K562 (cell line): ENCODE data around the gene PDLIM5. TPM values are rescaled to one million over a fixed set of nuclear protein-coding genes. Genes with fewer than 3 reads are reported as not detected.
A peak's percentile ranks its signal among the peaks of the same experiment; 100 is the strongest.

Experiments
- ATAC-seq: fragments of 200-7000 bp; cut with Tn5 transposase; 3 replicates; pipeline ENCODE4 v1.9.1; 2020; ENCODE audit warnings: moderate library complexity
- BruUV-seq: library from RNA; stranded (reverse); fragments of 400-500 nt; replicated peaks from 2 replicates; lab custom pipeline; 2021; lab: Mats Ljungman, UMichigan
- CTCF ChIA-PET: fragments of 300-600 bp; formaldehyde crosslinking; extraction: SDS; loops from one replicate; lab custom pipeline; 2021; ENCODE audit warnings: low intra/inter-chr PET ratio; lab: Yijun Ruan, JAX
- POLR2A ChIA-PET: fragments of 300-600, 350-650 bp; sonication (Branson Sonifier 250); formaldehyde crosslinking; extraction: SDS; loops from one replicate; lab custom pipeline; 2021; ENCODE audit warnings: antibody characterized with exemption, inconsistent platforms; lab: Yijun Ruan, JAX
- DNase-seq, 4 experiments: peaks; one replicate each; pipeline versions ENCODE4 v3.0.0 to v3.0.0-alpha.2; 2011 to 2018; ENCODE audit warnings: low spot score in 3 of 4, mixed read lengths in 3 of 4; ENCODE audit errors: extremely low read depth in 1 of 4
- FAIRE-seq: peaks from 2 replicates; lab custom pipeline; 2011; peaks lifted over from hg19 to GRCh38; lab: Jason Lieb, UNC
- H2AFZ ChIP-seq: 2 replicates; pipeline ENCODE4 v1.6.0; 2011; ENCODE audit warnings: low read depth, low read length, control low read depth, inconsistent platforms
- H3K27ac ChIP-seq: fragments of 200-600 bp; 3 replicates; pipeline ENCODE4 v1.8.0; 2011; ENCODE audit warnings: low read depth, mild to moderate bottlenecking, control low read depth, inconsistent platforms, low read length, moderate library complexity, mixed read lengths; ENCODE audit errors: extremely low read depth
- H3K27me3 ChIP-seq, 2 experiments: fragments of 300-600 bp in 1 of 2; 2 replicates in 1 of 2; 3 replicates in 1 of 2; pipeline versions ENCODE4 v1.6.0 to v1.8.0; 2011; ENCODE audit warnings: inconsistent platforms in 2 of 2, low read length in 2 of 2, mild to moderate bottlenecking in 1 of 2, mixed read lengths in 1 of 2, moderate library complexity in 1 of 2; ENCODE audit not compliant: control insufficient read depth in 2 of 2, insufficient read depth in 2 of 2
- H3K36me3 ChIP-seq: fragments of 300-600 bp; 3 replicates; pipeline ENCODE4 v1.8.0; 2011; ENCODE audit warnings: mild to moderate bottlenecking, low read length, inconsistent platforms; ENCODE audit not compliant: control insufficient read depth, insufficient read depth
- H3K4me1 ChIP-seq, 2 experiments: fragments of 200-600 bp in 1 of 2; replicated peaks in 1 of 2; 2 replicates in 1 of 2; 3 replicates in 1 of 2; pipeline versions ENCODE4 v1.5.1 to v1.8.0; 2011; ENCODE audit warnings: inconsistent platforms in 2 of 2, low read length in 2 of 2, mild to moderate bottlenecking in 1 of 2, mixed read lengths in 1 of 2, moderate library complexity in 1 of 2; ENCODE audit not compliant: control insufficient read depth in 2 of 2, insufficient read depth in 2 of 2
- H3K4me2 ChIP-seq: 2 replicates; pipeline ENCODE4 v1.6.1; 2011; ENCODE audit warnings: low read length, control low read depth, inconsistent platforms, mixed read lengths; ENCODE audit not compliant: insufficient read depth
- H3K4me3 ChIP-seq: fragments of 200-600 bp; sonication (generic), shearing (Covaris generic); 2 replicates; pipeline ENCODE4 v1.5.1; 2016; ENCODE audit warnings: control low read depth, inconsistent platforms
- H3K79me2 ChIP-seq: fragments of 200-600 bp; 3 replicates; pipeline ENCODE4 v1.8.0; 2011; ENCODE audit warnings: low read length, inconsistent platforms; ENCODE audit not compliant: control insufficient read depth, insufficient read depth
- H3K9ac ChIP-seq, 2 experiments: 2 replicates each; pipeline versions ENCODE4 v1.6.0 to v1.6.1; 2011; ENCODE audit warnings: low read depth in 2 of 2, low read length in 2 of 2, control low read depth in 1 of 2, inconsistent platforms in 1 of 2, mild to moderate bottlenecking in 1 of 2, mixed read lengths in 1 of 2; ENCODE audit not compliant: insufficient read depth in 1 of 2
- H3K9me1 ChIP-seq: one replicate; pipeline ENCODE4 v1.6.0; 2011; ENCODE audit warnings: inconsistent platforms, mild to moderate bottlenecking, low read length, moderate library complexity; ENCODE audit not compliant: control insufficient read depth, insufficient read depth
- H3K9me3 ChIP-seq: replicated peaks from 2 replicates; pipeline ENCODE4 v1.5.1; 2011; ENCODE audit warnings: low read depth, low read length, inconsistent platforms; ENCODE audit not compliant: control insufficient read depth, insufficient read depth
- H4K20me1 ChIP-seq: replicated peaks from 2 replicates; pipeline ENCODE4 v1.6.1; 2011; ENCODE audit warnings: low read length, inconsistent platforms, mixed read lengths; ENCODE audit not compliant: control insufficient read depth, insufficient read depth
- ESRRB ChIP-seq: fragments of 250-450 bp; sonication (Bioruptor Pico); IDR thresholded peaks from 2 replicates; pipeline ENCODE4 v1.5.0; 2020; ENCODE audit warnings: mild to moderate bottlenecking, moderate library complexity, borderline replicate concordance
- SMARCE1 ChIP-seq: fragments of 450-650 bp; IDR thresholded peaks from 2 replicates; pipeline ENCODE4 v1.7.1; 2016; ENCODE audit warnings: mild to moderate bottlenecking
- ZNF445 ChIP-seq: fragments of 250-450 bp; sonication (Bioruptor Pico); IDR thresholded peaks from 2 replicates; pipeline ENCODE4 v1.4.0; 2020; ENCODE audit warnings: low read depth, mild to moderate bottlenecking, moderate library complexity
- WGBS: fragments of 100-300 bp; shearing (Covaris generic); methylation state at CpG from one replicate; pipeline ENCODE4 v1.1.6; 2016; ENCODE audit warnings: low coverage, mixed read lengths; ENCODE audit not compliant: insufficient coverage; ENCODE audit errors: missing lambda C conversion rate; 5-methylcytosine and 5-hydroxymethylcytosine counted together
- in situ Hi-C: fragments of 300-500 bp; cut with MboI; formaldehyde crosslinking; loops from 4 replicates; pipeline ENCODE4 v1.15.0; 2018; ENCODE audit warnings: inconsistent platforms, mixed read lengths
- intact Hi-C: fragments of 100-400 bp; cut with micrococcal nuclease; formaldehyde crosslinking; loops from 2 replicates; pipeline ENCODE4 v1.14.2; 2022
- polyA plus RNA-seq, 8 experiments: library from polyadenylated mRNA; depleted of rRNA in 4 of 8; stranded (reverse) in 5 of 8; unstranded in 3 of 8; fragments of >200 nt; fragmentation: Nextera tagmentation in 2 of 8; fragmentation: Illumina TruSeq in 1 of 8; extraction: Ambion mirVana in 2 of 8; extraction: Trizol in 1 of 8; gene quantifications; 2 replicates each; pipeline versions ENCODE4 v1.2.1 to v1.2.3, GENCODE V29; 2011 to 2014; ENCODE audit warnings: inconsistent platforms in 1 of 8, missing spikeins in 1 of 8
- total RNA-seq, 7 experiments: library from RNA; depleted of rRNA in 6 of 7; stranded (reverse); fragments of >200 nt in 6 of 7; fragmentation: Illumina TruSeq in 2 of 7; extraction: Trizol in 2 of 7; gene quantifications; 2 replicates each; pipeline versions ENCODE4 v1.2.1 to v1.2.3, GENCODE V29; 2011 to 2021; ENCODE audit warnings: low replicate concordance in 1 of 7
- TF ChIP-seq, protein P1 (sequence below), 2 experiments: fragments of 450-650 bp in 1 of 2; sonication (generic) in 1 of 2; formaldehyde crosslinking in 1 of 2; IDR thresholded peaks in 1 of 2; conservative IDR thresholded peaks in 1 of 2; 2 replicates each; pipeline versions ENCODE4 v1.6.1 to v1.8.1; 2016 to 2023; ENCODE audit warnings: mild to moderate bottlenecking in 2 of 2, moderate library complexity in 2 of 2, inconsistent platforms in 1 of 2, missing genetic modification reagents in 1 of 2

The PDLIM5 gene
- total and polyA plus RNA-seq, 9 of the 15 experiments (the other 6 are each of a cell fraction or from before 2014, with no cell fraction given) = 36.9 to 127 (median 62.5) TPM

DNA sequence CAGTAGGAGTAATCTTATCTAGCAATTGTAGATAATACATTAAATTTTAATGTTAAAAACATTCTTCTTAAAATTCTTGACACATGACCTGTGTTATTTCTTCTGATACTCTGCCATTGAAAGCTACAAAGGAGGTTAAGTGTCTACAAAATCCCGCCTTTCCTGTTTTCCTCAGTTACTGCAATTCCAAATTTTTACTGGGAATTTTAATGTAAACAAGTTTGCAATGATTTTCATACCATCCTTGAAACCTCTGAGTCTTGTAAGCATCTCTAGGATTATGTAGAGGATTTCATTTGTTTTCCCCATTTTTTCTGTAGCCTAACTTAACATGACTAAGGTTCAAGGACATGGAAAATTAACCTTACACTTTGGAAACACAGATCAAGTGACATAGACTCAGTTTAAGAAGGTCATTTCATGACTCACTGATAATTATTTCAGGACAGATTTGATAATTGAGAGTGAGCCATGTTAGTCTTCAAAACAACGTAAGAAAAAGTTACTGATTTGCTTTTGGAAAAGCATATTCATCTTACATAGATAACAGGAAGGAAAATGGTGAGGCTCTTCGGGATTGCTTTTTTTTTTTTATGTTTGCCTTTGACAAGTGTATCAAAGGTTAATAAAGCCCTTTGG, 39.6 kb upstream of the PDLIM5 start:
- Histone ChIP-seq H3K4me3 (no peak overlapping the region), H3K9me3 (no peaks in the 10 kb centered on the region), H3K4me1 (peaks cover 4 to 18% of the 10 kb centered on the region in 2 experiments; a peak in 2 of 5 replicates), H3K36me3 (no peaks in the 10 kb centered on the region)
- no peak for DNase-seq
- CTCF ChIA-PET = no interaction called here
- no peak for ATAC-seq
- TF ChIP-seq ZNF445 (CRISPR knock-in tag) (0 out of 2 replicates have a peak, but pooled peaks have one; percentile 45), ESRRB (no peak), SMARCE1 (peak; percentile 45; the same call in 1 of the 2 replicates)
- TF ChIP-seq, protein P1, sequence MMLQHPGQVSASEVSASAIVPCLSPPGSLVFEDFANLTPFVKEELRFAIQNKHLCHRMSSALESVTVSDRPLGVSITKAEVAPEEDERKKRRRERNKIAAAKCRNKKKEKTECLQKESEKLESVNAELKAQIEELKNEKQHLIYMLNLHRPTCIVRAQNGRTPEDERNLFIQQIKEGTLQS (IDR thresholded peaks at IDR 0.05) = 0 out of 2 replicates have a peak, but pooled peaks have one; percentile 13
- TF ChIP-seq, protein P1 (CRISPR knock-in tag; conservative IDR thresholded peaks at IDR 0.05) = no peak
- TF ChIP-seq, all 486 proteins: peak for 3
- H3K9ac ChIP-seq = no peak overlapping the region
- intact Hi-C loops = no loop called here
- no peaks in the 10 kb centered on the region for H3K9me1 ChIP-seq
- POLR2A ChIA-PET = no interaction called here
- no TSS peak for BruUV-seq
- no peaks in the 10 kb centered on the region for H3K27me3 ChIP-seq
- peak overlapping the region; percentile 65 for H2AFZ ChIP-seq
- H3K27ac ChIP-seq = no peak overlapping the region
- FAIRE-seq = peak; percentile 62
- no peaks in the 10 kb centered on the region for H4K20me1 ChIP-seq
- in situ Hi-C loops = no loop called here
- H3K79me2 ChIP-seq = no peaks in the 10 kb centered on the region
- H3K4me2 ChIP-seq = 0 out of 2 replicates have a peak overlapping the region, but pooled peaks have one; percentile 39
- 35% methylated on average over 3 of the region's 3 CpGs for WGBS
